ENCODE data around the gene TNNC2.

TNNC2 gene

GRCh38 chr20:45859916-45860315, 32.8 kb upstream of the TNNC2 start:
- peaks cover 32% of the 10 kb centered on the region for H3K4me1 Mint-ChIP-seq
- H3K27ac Mint-ChIP-seq (ENCODE audit: low read depth), result no peak overlapping the region
- H3K36me3 Mint-ChIP-seq (ENCODE audit: insufficient read depth), result peaks cover 12% of the 10 kb centered on the region
- H3K9me3 Mint-ChIP-seq, result no peaks in the 10 kb centered on the region
- no peak for ATAC-seq (replicated peaks; ENCODE audit: extremely low read depth, poor library complexity, severe bottlenecking)
- no peaks in the 10 kb centered on the region for H3K27me3 Mint-ChIP-seq
- no peak for DNase-seq (ENCODE audit: low spot score in 2 of 2)
- no peak overlapping the region for H3K4me3 Mint-ChIP-seq

DNA sequence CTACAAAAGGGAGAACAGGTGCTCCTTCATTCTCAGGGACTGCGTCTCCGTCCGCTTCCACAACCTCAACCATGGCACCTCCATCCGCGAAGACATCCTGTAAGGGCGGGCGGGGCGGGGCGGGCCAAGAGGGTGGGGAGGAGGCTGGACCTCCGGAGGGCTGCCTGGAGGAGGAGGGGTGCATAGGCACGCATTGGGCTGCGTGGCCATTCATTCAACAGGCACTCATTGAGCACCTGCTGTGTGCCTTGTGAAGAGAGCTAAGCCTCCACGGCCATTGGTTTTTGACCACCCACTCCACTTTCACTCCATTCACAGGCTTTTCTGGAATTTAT, 30.7 kb upstream of the TNNC2 start:
- peak overlapping the region; percentile 98 for H3K4me3 Mint-ChIP-seq
- DNase-seq (ENCODE audit: low spot score in 2 of 2) (no peak), ATAC-seq (replicated peaks; ENCODE audit: extremely low read depth, poor library complexity, severe bottlenecking) (peak; percentile 24)
- H3K4me1 Mint-ChIP-seq, result peaks cover 38% of the 10 kb centered on the region
- no peaks in the 10 kb centered on the region for H3K9me3 Mint-ChIP-seq
- no peaks in the 10 kb centered on the region for H3K27me3 Mint-ChIP-seq
- H3K36me3 Mint-ChIP-seq (ENCODE audit: insufficient read depth), result peaks cover 14% of the 10 kb centered on the region
- H3K27ac Mint-ChIP-seq (ENCODE audit: low read depth), result peak overlapping the region; percentile 96

DNA sequence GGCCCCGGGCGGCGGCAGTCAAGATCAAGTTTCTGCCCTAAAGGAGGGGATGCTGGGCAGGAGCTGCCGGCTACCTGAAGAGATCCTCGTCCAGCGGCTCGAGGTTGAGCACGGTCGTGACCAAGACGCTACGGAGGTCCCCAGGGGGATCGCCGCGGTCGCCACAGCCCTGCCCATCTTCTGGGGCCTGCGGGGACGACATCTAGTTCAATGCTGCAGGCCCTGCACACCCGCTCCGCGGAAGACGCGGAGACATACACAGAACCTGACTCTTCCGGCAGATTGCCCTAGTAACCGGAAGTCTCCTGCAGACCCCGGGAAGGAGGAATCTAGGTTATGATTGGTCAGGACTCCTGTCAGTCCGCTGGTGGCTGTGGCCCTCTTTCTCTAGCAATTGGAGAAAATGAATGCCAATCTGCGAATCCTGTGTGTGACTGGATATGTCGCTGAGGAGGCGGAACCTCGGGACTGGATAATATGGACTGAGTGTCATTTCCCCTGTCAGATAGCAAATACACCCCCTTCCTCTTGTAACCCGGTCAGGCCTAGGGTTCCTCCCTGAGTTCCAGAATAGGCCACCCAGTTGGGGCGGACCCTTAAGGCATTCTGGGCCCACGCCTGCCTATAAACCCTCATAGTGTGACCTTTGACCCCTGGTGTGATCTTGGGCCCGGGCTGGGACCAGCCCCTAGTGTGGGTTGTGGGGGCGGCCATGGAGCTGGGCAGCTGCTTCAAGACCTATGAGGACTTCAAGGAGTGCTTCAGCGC, 30.2 kb upstream of the TNNC2 start, which contains the start of the genes ACOT8 and ZSWIM3:
Gene ACOT8 (minus strand): TSS at position 279 of the 768 bp plus-strand sequence. CDS start 77 bp downstream, at position 202.
Gene ZSWIM3 (plus strand): TSS at position 501 of the 768 bp plus-strand sequence. CDS start 212 bp downstream, at position 713.
- peaks cover 12% of the 10 kb centered on the region for H3K36me3 Mint-ChIP-seq (ENCODE audit: insufficient read depth)
- peak within 1 kb of the TSS; percentile 98 for H3K4me3 Mint-ChIP-seq
- DNase-seq (ENCODE audit: low spot score in 2 of 2), result peak; percentile 75 to 96
- ATAC-seq (replicated peaks; ENCODE audit: extremely low read depth, poor library complexity, severe bottlenecking), result peak; percentile 98
- H3K4me1 Mint-ChIP-seq, result peaks cover 38% of the 10 kb centered on the region
- H3K27me3 Mint-ChIP-seq, result no peaks in the 10 kb centered on the region
- no peaks in the 10 kb centered on the region for H3K9me3 Mint-ChIP-seq
- peak within 1 kb of the TSS; percentile 96 for H3K27ac Mint-ChIP-seq (ENCODE audit: low read depth)

DNA sequence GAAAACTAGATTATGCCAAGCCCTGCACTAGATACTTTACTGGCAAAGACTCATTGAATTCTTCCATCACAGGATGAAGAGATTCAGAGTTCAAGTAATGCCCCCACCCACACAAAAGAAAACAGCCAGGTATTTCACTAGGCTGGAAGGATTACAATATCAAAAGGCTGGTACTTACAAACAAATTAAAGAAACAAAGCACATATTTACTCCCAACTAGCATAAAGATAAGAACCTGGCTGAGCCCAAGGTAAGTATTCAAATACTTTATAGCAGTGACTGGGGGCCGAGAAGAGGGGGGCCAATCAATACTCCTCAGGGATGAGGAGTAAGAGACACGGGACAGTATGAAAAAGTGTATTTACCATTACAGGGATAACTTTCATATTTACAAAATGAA, 26.4 kb upstream of the TNNC2 start:
- H3K4me3 Mint-ChIP-seq, result no peak overlapping the region
- DNase-seq (ENCODE audit: low spot score in 2 of 2) (no peak), ATAC-seq (replicated peaks; ENCODE audit: extremely low read depth, poor library complexity, severe bottlenecking) (no peak)
- no peaks in the 10 kb centered on the region for H3K9me3 Mint-ChIP-seq
- H3K36me3 Mint-ChIP-seq (ENCODE audit: insufficient read depth), result peaks cover 27% of the 10 kb centered on the region
- no peak overlapping the region for H3K27ac Mint-ChIP-seq (ENCODE audit: low read depth)
- H3K27me3 Mint-ChIP-seq, result no peaks in the 10 kb centered on the region
- H3K4me1 Mint-ChIP-seq, result peaks cover 34% of the 10 kb centered on the region

DNA sequence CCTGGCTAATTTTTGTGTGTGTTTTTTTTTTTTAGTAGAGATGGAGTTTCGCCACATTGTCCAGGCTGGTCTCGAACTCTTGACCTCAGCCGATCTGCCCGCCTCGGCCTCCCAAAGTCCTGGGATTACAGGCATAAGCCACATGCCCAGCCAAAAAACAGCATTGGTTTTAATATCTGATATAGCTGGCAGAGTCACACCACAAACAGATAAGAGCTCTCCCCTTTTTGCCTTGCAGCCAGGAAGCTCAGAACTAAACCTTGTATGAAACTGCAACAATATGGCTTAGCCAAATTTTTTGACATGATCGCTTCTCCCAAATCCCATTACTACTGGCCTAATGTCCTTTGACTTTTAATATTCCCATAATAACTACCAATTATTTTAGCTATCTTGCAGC, 25.2 kb upstream of the TNNC2 start:
- peaks cover 25% of the 10 kb centered on the region for H3K4me1 Mint-ChIP-seq
- no peaks in the 10 kb centered on the region for H3K27me3 Mint-ChIP-seq
- DNase-seq (ENCODE audit: low spot score in 2 of 2) (no peak), ATAC-seq (replicated peaks; ENCODE audit: extremely low read depth, poor library complexity, severe bottlenecking) (no peak)
- no peaks in the 10 kb centered on the region for H3K9me3 Mint-ChIP-seq
- H3K36me3 Mint-ChIP-seq (ENCODE audit: insufficient read depth), result peaks cover 27% of the 10 kb centered on the region
- no peak overlapping the region for H3K27ac Mint-ChIP-seq (ENCODE audit: low read depth)
- H3K4me3 Mint-ChIP-seq, result no peak overlapping the region

DNA sequence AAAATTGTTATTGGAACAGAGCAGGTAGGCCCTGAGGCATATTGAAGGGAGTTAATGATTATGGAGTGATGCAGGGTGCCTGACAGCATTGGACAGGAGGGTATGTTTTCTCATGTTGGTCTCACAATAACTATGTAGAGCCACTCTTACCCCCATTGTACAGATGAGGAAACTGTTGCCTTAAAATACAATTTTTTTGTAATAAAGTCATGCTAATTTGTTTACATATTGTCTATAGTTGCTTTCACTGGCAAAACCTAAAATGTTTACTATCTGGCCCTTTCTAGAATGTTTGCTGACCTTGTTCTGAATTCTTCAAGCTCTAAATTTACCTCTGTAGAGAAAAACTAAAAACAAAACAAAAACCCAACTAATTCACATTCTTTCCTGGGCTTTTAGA, 24.4 kb upstream of the TNNC2 start:
- Mint-ChIP-seq H3K36me3 (ENCODE audit: insufficient read depth) (peaks cover 25% of the 10 kb centered on the region), H3K27ac (ENCODE audit: low read depth) (no peak overlapping the region), H3K9me3 (no peaks in the 10 kb centered on the region), H3K27me3 (no peaks in the 10 kb centered on the region), H3K4me1 (peaks cover 20% of the 10 kb centered on the region), H3K4me3 (no peak overlapping the region)
- no peak for ATAC-seq (replicated peaks; ENCODE audit: extremely low read depth, poor library complexity, severe bottlenecking)
- DNase-seq (ENCODE audit: low spot score in 2 of 2), result no peak

DNA sequence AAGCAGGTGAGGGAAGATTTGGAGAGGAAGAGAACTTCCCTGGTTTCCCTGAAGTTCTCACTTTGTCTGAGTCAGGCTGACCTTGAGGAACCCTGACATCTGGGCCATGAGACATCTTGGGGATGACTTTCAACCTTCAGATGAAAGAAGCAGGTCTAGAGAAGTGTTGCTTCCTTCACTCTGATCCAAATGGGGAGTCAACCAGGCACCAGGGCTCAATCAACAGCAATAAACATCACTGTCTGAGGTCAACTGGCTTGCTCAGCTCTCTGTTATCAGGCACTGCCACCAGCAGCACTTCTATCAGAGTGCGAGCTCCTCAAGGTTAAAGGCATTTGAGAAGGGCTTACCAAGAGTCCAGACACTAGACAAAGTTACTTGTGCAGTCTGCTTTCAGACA, 23.8 kb upstream of the TNNC2 start:
- H3K27me3 Mint-ChIP-seq, result no peaks in the 10 kb centered on the region
- no peak for DNase-seq (ENCODE audit: low spot score in 2 of 2)
- H3K4me1 Mint-ChIP-seq, result peaks cover 15% of the 10 kb centered on the region
- no peaks in the 10 kb centered on the region for H3K9me3 Mint-ChIP-seq
- ATAC-seq (replicated peaks; ENCODE audit: extremely low read depth, poor library complexity, severe bottlenecking), result no peak
- no peak overlapping the region for H3K4me3 Mint-ChIP-seq
- no peak overlapping the region for H3K27ac Mint-ChIP-seq (ENCODE audit: low read depth)
- H3K36me3 Mint-ChIP-seq (ENCODE audit: insufficient read depth), result peaks cover 30% of the 10 kb centered on the region

- Mint-ChIP-seq H3K4me1 (peaks cover 13% of the 10 kb centered on the region), H3K9me3 (no peaks in the 10 kb centered on the region), H3K36me3 (ENCODE audit: insufficient read depth) (peaks cover 34% of the 10 kb centered on the region), H3K27ac (ENCODE audit: low read depth) (no peak overlapping the region), H3K4me3 (no peak overlapping the region), H3K27me3 (no peaks in the 10 kb centered on the region)
- no peak for ATAC-seq (replicated peaks; ENCODE audit: extremely low read depth, poor library complexity, severe bottlenecking)
- no peak for DNase-seq (ENCODE audit: low spot score in 2 of 2)
Measured at GRCh38 chr20:45850238-45850637, 23.1 kb upstream of the TNNC2 start.

- no peaks in the 10 kb centered on the region for H3K27me3 Mint-ChIP-seq
- H3K27ac Mint-ChIP-seq (ENCODE audit: low read depth), result peak overlapping the region; percentile 29
- no peaks in the 10 kb centered on the region for H3K9me3 Mint-ChIP-seq
- H3K4me1 Mint-ChIP-seq, result peaks cover 13% of the 10 kb centered on the region
- H3K4me3 Mint-ChIP-seq, result no peak overlapping the region
- no peak for DNase-seq (ENCODE audit: low spot score in 2 of 2)
- H3K36me3 Mint-ChIP-seq (ENCODE audit: insufficient read depth), result peaks cover 38% of the 10 kb centered on the region
- ATAC-seq (replicated peaks; ENCODE audit: extremely low read depth, poor library complexity, severe bottlenecking), result no peak
Measured at GRCh38 chr20:45848969-45849582, 22.0 kb upstream of the TNNC2 start.

DNA sequence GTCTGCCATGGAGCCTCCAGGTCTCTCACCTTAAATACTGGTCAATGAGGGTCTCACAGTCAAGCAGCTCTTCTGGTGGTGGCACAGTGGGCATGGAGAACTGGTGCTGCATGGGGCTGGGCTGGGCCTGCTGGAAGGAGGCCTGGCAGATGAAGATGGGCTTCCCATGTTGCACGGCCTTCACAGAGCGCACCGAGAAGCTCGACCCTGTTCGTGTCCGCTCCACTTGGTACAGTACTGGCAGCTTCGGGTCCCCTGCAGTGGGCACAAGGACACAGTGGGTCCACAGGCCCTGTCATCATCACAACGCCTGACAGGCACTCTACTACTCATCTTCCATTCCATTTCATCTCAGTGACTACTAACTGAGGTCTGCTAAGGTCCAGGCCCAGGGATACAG, 21.3 kb upstream of the TNNC2 start:
- ATAC-seq (replicated peaks; ENCODE audit: extremely low read depth, poor library complexity, severe bottlenecking) (no peak), DNase-seq (ENCODE audit: low spot score in 2 of 2) (no peak)
- peaks cover 40% of the 10 kb centered on the region for H3K36me3 Mint-ChIP-seq (ENCODE audit: insufficient read depth)
- H3K27me3 Mint-ChIP-seq, result no peaks in the 10 kb centered on the region
- peak overlapping the region; percentile 29 for H3K27ac Mint-ChIP-seq (ENCODE audit: low read depth)
- H3K4me3 Mint-ChIP-seq, result no peak overlapping the region
- no peaks in the 10 kb centered on the region for H3K9me3 Mint-ChIP-seq
- peaks cover 11% of the 10 kb centered on the region for H3K4me1 Mint-ChIP-seq

DNA sequence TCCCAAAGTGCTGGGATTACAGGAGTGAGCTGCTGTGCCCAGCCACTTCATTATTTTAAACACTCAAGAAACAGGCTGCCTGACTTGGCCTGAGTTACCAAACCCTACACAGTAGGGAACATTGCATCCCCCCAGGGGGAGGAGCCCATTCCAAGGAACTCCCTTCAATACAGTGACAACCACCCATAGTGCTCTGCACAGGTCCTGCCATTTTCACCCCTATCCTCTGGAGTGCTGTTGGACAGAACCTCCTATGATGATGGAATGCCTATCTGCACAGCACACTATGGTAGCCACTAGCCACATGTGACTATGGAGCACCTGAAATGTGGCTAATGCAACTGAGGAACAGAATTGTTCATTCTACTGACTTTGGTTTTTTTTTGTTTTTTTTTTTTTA, 18.3 kb upstream of the TNNC2 start:
- Mint-ChIP-seq H3K36me3 (ENCODE audit: insufficient read depth) (peaks cover 37% of the 10 kb centered on the region), H3K27me3 (no peaks in the 10 kb centered on the region), H3K4me1 (peaks cover 25% of the 10 kb centered on the region), H3K9me3 (no peaks in the 10 kb centered on the region), H3K27ac (ENCODE audit: low read depth) (no peak overlapping the region), H3K4me3 (no peak overlapping the region)
- no peak for DNase-seq (ENCODE audit: low spot score in 2 of 2)
- no peak for ATAC-seq (replicated peaks; ENCODE audit: extremely low read depth, poor library complexity, severe bottlenecking)

- Mint-ChIP-seq H3K27ac (ENCODE audit: low read depth) (no peak overlapping the region), H3K27me3 (no peaks in the 10 kb centered on the region), H3K4me1 (peaks cover 19% of the 10 kb centered on the region), H3K36me3 (ENCODE audit: insufficient read depth) (peaks cover 30% of the 10 kb centered on the region), H3K4me3 (no peak overlapping the region), H3K9me3 (no peaks in the 10 kb centered on the region)
- ATAC-seq (replicated peaks; ENCODE audit: extremely low read depth, poor library complexity, severe bottlenecking) (no peak), DNase-seq (ENCODE audit: low spot score in 2 of 2) (no peak)
Measured at GRCh38 chr20:45843506-45843905, 16.4 kb upstream of the TNNC2 start.

DNA sequence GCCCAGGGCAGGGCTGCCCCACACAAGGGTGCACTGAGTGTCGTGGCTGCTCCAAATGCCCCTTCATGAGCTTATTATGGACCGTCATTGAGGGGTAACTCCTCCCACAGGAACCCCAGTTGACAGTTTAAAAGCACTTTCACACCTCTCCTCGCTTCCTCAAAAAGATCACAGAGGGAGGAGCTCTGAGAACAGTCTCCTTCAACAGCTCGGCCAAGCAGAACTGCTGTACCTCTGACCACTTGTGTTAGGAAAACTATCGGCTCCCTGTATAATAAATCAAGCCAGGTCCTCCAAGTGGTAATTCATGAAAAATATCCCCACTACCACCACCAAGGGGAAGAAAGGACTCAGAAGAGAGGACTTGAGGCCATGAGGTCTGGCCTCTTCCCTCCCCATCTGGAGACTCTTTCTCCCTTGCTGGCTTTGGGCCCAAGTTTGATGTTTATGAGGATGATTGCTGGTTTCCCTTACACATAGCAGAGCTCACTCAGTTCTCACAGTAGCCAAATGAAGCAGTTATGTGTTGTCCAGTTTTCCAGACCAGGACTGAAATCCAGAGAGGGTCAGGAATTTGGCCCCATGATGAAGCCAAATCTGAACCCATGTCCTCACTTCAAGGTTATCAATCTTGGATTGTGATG, 15.2 kb upstream of the TNNC2 start:
- no peak for ATAC-seq (replicated peaks; ENCODE audit: extremely low read depth, poor library complexity, severe bottlenecking)
- H3K36me3 Mint-ChIP-seq (ENCODE audit: insufficient read depth), result peaks cover 23% of the 10 kb centered on the region
- no peak for DNase-seq (ENCODE audit: low spot score in 2 of 2)
- no peaks in the 10 kb centered on the region for H3K9me3 Mint-ChIP-seq
- no peak overlapping the region for H3K4me3 Mint-ChIP-seq
- H3K27me3 Mint-ChIP-seq, result no peaks in the 10 kb centered on the region
- H3K4me1 Mint-ChIP-seq, result peaks cover 17% of the 10 kb centered on the region
- H3K27ac Mint-ChIP-seq (ENCODE audit: low read depth), result peak overlapping the region; percentile 16

All from central memory CD8-positive, alpha-beta T cell (primary cell).